Measurements from ENCODE around the gene HSPB6. TPM values are rescaled to one million over a fixed set of nuclear protein-coding genes. Genes with fewer than 3 reads are reported as not detected.

The HSPB6 gene
- polyA plus RNA-seq, 4 donors = 19.4 to 32.3 (median 25.1) TPM

- DNase-seq (ENCODE audit: low read depth in 4 of 4, low spot score in 2 of 4) = no peak
Measured at GRCh38 chr19:35719402-35720162, 37.2 kb downstream of the HSPB6 start.

- DNase-seq (ENCODE audit: low read depth in 4 of 4, low spot score in 2 of 4) = no peak
Measured at GRCh38 chr19:35718345-35719041, 38.3 kb downstream of the HSPB6 start.

- DNase-seq (ENCODE audit: low read depth in 4 of 4, low spot score in 2 of 4) = peak in 2 of 4 donors; percentile 79 to 91
Measured at GRCh38 chr19:35717665-35718344, 39.0 kb downstream of the HSPB6 start, which contains the start of gene KMT2B. TSS of gene KMT2B (plus strand) at chr19:35718003. CDS start at chr19:35718019, 16 bp downstream.

GRCh38 chr19:35716801-35717664 lies 39.8 kb downstream of the HSPB6 start:
- peak; percentile 55 to 93 (median 74) for DNase-seq (ENCODE audit: low read depth in 4 of 4, low spot score in 2 of 4)

- DNase-seq (ENCODE audit: low read depth in 4 of 4, low spot score in 2 of 4) = no peak
Measured at GRCh38 chr19:35715981-35716800, 40.6 kb downstream of the HSPB6 start.

GRCh38 chr19:35715355-35715809 lies 41.4 kb downstream of the HSPB6 start:
- DNase-seq (ENCODE audit: low read depth in 4 of 4, low spot score in 2 of 4) = no peak

- no peak for DNase-seq (ENCODE audit: low read depth in 4 of 4, low spot score in 2 of 4)
Measured at GRCh38 chr19:35714601-35715354, 42.1 kb downstream of the HSPB6 start.

- DNase-seq (ENCODE audit: low read depth in 4 of 4, low spot score in 2 of 4) = no peak
Measured at GRCh38 chr19:35713904-35714495, 42.8 kb downstream of the HSPB6 start.

- DNase-seq (ENCODE audit: low read depth in 4 of 4, low spot score in 2 of 4) = no peak
Measured at GRCh38 chr19:35713506-35713850, 43.4 kb downstream of the HSPB6 start.

- no peak for DNase-seq (ENCODE audit: low read depth in 4 of 4, low spot score in 2 of 4)
Measured at GRCh38 chr19:35712567-35713505, 44.0 kb downstream of the HSPB6 start.

- DNase-seq (ENCODE audit: low read depth in 4 of 4, low spot score in 2 of 4) = no peak
Measured at GRCh38 chr19:35710784-35711723, 45.8 kb downstream of the HSPB6 start.

GRCh38 chr19:35708391-35708790 lies 48.4 kb downstream of the HSPB6 start:
- DNase-seq (ENCODE audit: low read depth in 4 of 4, low spot score in 2 of 4) = no peak
